Activated CD4-positive, alpha-beta T cell treated with anti-CD3 and anti-CD28 coated beads, Interleukin-2, amount 10 ng/mL, durations not matched to agents 24 days and 14 days (primary cell): Measurements from ENCODE around the gene WNT7A. TPM values are rescaled to one million over a fixed set of nuclear protein-coding genes. Genes with fewer than 3 reads are reported as not detected.

Experiments
- DNase-seq: peaks from one replicate; pipeline ENCODE4 v3.0.0; 2022
- H3K27ac Mint-ChIP-seq: one replicate; pipeline ENCODE4 v1.8.0; 2022; ENCODE audit warnings: mild to moderate bottlenecking, mixed read lengths
- H3K27me3 Mint-ChIP-seq: one replicate; pipeline ENCODE4 v1.8.0; 2022; ENCODE audit warnings: mixed read lengths
- H3K36me3 Mint-ChIP-seq: one replicate; pipeline ENCODE4 v1.8.0; 2022; ENCODE audit warnings: low read depth, mild to moderate bottlenecking, mixed read lengths
- H3K4me1 Mint-ChIP-seq: one replicate; pipeline ENCODE4 v1.8.0; 2021; ENCODE audit warnings: mixed read lengths
- H3K4me3 Mint-ChIP-seq: one replicate; pipeline ENCODE4 v1.8.0; 2022; ENCODE audit warnings: mild to moderate bottlenecking, moderate library complexity, mixed read lengths
- H3K9me3 Mint-ChIP-seq: one replicate; pipeline ENCODE4 v1.8.0; 2021; ENCODE audit warnings: mixed read lengths
- intact Hi-C: fragments of 100-400 bp; cut with micrococcal nuclease; formaldehyde crosslinking; loops from one replicate; pipeline ENCODE4 v1.15.1; 2023
- total RNA-seq: library from RNA; stranded (reverse); gene quantifications from 2 replicates; pipeline ENCODE4 v1.2.3, GENCODE V29; 2022

The WNT7A gene
- total RNA-seq, 1 donor from 2014 or later: not detected

GRCh38 chr3:13829311-13829710 lies 50.6 kb downstream of the WNT7A start:
- H3K4me1 Mint-ChIP-seq: no peaks in the 10 kb centered on the region
- H3K4me3 Mint-ChIP-seq: no peak overlapping the region
- intact Hi-C loops: no loop called here
- no peaks in the 10 kb centered on the region for H3K27me3 Mint-ChIP-seq
- no peaks in the 10 kb centered on the region for H3K9me3 Mint-ChIP-seq
- no peaks in the 10 kb centered on the region for H3K36me3 Mint-ChIP-seq
- no peak overlapping the region for H3K27ac Mint-ChIP-seq
- no peak for DNase-seq

GRCh38 chr3:13828501-13829265 lies 51.2 kb downstream of the WNT7A start:
- Mint-ChIP-seq H3K4me1 (no peaks in the 10 kb centered on the region), H3K36me3 (no peaks in the 10 kb centered on the region), H3K27me3 (no peaks in the 10 kb centered on the region), H3K9me3 (no peaks in the 10 kb centered on the region), H3K4me3 (no peak overlapping the region), H3K27ac (no peak overlapping the region)
- DNase-seq: no peak
- intact Hi-C loops: no loop called here

GRCh38 chr3:13827699-13828098 lies 52.2 kb downstream of the WNT7A start:
- H3K36me3 Mint-ChIP-seq: no peaks in the 10 kb centered on the region
- no peak overlapping the region for H3K27ac Mint-ChIP-seq
- H3K27me3 Mint-ChIP-seq: no peaks in the 10 kb centered on the region
- DNase-seq: no peak
- no peak overlapping the region for H3K4me3 Mint-ChIP-seq
- no peaks in the 10 kb centered on the region for H3K4me1 Mint-ChIP-seq
- intact Hi-C loops: no loop called here
- H3K9me3 Mint-ChIP-seq: no peaks in the 10 kb centered on the region

- intact Hi-C loops: no loop called here
- Mint-ChIP-seq H3K9me3 (peaks cover 2% of the 10 kb centered on the region), H3K36me3 (no peaks in the 10 kb centered on the region), H3K4me1 (no peaks in the 10 kb centered on the region), H3K4me3 (no peak overlapping the region), H3K27ac (no peak overlapping the region), H3K27me3 (no peaks in the 10 kb centered on the region)
- no peak for DNase-seq
Measured at GRCh38 chr3:13827256-13827655, 52.6 kb downstream of the WNT7A start.

DNA sequence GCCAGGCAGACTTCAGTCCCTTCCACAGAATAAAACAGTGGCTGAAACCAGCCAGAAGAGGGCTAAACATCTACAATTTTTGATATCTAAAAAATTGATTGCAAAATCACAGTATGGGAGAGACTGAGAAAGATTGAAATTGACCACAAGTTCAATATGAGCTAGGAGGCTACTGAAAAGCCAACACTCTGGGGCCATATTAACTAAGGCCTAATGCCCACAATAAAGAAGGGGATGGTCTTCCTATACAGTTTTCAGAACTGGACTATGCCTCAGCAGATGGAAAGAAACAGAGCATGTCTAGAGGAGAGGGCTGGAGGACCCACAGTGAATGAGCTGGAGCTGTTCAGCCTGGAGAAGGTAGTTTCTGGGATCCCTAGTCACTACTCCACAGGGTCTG lies 53.2 kb downstream of the WNT7A start:
- no peaks in the 10 kb centered on the region for H3K4me1 Mint-ChIP-seq
- intact Hi-C loops: no loop called here
- no peak for DNase-seq
- H3K27me3 Mint-ChIP-seq: no peaks in the 10 kb centered on the region
- H3K4me3 Mint-ChIP-seq: no peak overlapping the region
- H3K27ac Mint-ChIP-seq: no peak overlapping the region
- peaks cover 7% of the 10 kb centered on the region for H3K9me3 Mint-ChIP-seq
- H3K36me3 Mint-ChIP-seq: no peaks in the 10 kb centered on the region

GRCh38 chr3:13825821-13826220 lies 54.0 kb downstream of the WNT7A start:
- Mint-ChIP-seq H3K4me1 (no peaks in the 10 kb centered on the region), H3K9me3 (peaks cover 11% of the 10 kb centered on the region), H3K4me3 (no peak overlapping the region), H3K36me3 (no peaks in the 10 kb centered on the region), H3K27ac (no peak overlapping the region), H3K27me3 (no peaks in the 10 kb centered on the region)
- no peak for DNase-seq
- intact Hi-C loops: no loop called here

DNA sequence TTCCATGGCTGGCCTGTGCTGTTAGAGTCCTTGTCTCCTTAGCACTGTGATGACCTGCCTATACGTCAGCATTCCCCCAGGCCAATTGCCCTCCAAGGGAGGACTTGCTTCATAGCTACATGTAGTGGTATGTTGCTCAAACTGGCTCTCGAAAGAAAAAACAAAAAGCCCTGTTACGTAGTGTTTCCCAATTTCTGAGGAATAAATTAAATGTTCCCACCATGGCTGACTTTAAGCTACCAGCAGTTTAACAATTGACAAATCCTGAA lies 54.6 kb downstream of the WNT7A start:
- Mint-ChIP-seq H3K4me3 (no peak overlapping the region), H3K4me1 (no peaks in the 10 kb centered on the region), H3K27me3 (no peaks in the 10 kb centered on the region), H3K9me3 (peaks cover 11% of the 10 kb centered on the region), H3K27ac (no peak overlapping the region), H3K36me3 (no peaks in the 10 kb centered on the region)
- intact Hi-C loops: no loop called here
- no peak for DNase-seq

DNA sequence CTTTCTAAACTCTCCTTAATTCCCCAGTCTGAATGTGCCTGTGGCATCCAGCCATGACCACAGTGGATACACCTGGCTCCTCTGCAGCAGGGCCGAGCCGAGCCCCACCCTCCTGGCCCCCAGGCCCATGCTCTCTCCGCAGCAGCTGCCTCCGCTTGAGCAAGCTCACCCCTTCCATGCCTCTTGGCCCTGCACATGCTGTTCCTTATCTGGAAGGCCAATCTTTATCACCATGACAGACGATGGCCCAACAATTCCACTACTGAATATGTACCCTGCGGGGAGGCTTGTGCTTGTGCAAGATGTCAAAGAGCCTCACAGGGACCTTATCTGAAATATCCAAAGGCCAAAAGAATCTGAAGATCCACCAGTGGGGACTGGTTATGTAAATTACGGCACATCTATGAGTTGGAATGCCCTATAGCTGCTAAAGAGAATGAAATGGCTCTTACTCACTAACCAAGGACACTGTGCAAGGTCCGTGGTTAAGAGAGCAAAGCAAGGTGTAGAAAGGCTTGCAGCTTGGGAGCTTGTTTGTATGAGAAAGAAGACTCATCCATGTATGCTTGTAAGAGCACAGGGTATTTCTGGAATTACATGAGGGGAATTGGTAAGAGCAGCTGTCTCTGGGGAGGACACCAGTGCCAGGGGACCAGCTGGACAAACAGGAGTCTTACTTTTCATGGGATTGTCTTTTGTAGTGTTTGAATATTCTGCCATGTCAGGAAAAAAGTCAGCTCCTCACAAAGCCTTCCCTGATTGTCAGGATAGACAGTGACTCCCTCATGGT lies 55.2 kb downstream of the WNT7A start:
- Mint-ChIP-seq H3K4me3 (no peak overlapping the region), H3K36me3 (no peaks in the 10 kb centered on the region), H3K9me3 (peaks cover 11% of the 10 kb centered on the region), H3K27me3 (no peaks in the 10 kb centered on the region), H3K4me1 (no peaks in the 10 kb centered on the region), H3K27ac (no peak overlapping the region)
- DNase-seq: no peak
- intact Hi-C loops: no loop called here

- H3K4me3 Mint-ChIP-seq: no peak overlapping the region
- H3K27me3 Mint-ChIP-seq: no peaks in the 10 kb centered on the region
Measured at GRCh38 chr3:13823692-13824091, 56.2 kb downstream of the WNT7A start.

DNA sequence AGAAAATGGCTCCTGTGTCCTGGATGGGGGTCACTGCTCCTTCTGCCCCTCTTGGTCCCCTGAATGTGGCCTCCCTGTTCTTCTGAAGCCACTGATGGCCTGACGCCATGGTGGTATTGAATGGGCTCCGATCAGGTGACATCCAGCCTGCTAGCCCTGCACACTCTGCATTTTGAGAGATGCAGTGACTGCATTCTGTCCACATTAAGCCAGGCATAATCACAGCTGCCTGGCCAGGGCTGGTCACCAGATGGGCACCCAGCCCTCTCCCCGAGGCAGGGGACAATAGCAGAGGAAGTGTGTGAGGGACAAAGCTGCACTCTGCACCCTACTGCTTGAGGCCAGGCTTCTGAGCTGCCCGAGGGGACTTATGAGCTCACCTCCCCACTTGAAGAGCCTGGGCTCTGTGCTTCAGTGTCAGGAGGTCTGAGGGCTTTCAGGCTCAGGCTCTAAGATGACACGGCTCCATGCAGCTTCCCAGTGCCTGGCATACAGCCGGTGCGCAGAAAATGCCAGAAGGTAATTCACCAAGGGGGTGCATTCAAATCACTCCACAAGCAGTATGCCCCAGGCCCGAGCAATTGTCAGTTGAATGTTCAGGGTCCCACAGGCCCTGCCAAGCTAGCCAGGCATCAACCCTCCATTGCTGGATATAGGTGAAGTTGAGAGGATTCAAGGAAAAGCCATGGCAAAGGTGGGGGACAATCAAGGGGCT lies 56.8 kb downstream of the WNT7A start:
- no peak overlapping the region for H3K4me3 Mint-ChIP-seq
- no peak for DNase-seq

More at GRCh38 chr3:13823692-13824091, 56.2 kb downstream of the WNT7A start:
- intact Hi-C loops: no loop called here
- no peaks in the 10 kb centered on the region for H3K4me1 Mint-ChIP-seq
- peaks cover 15% of the 10 kb centered on the region for H3K9me3 Mint-ChIP-seq
- no peaks in the 10 kb centered on the region for H3K36me3 Mint-ChIP-seq
- no peak for DNase-seq
- no peak overlapping the region for H3K27ac Mint-ChIP-seq

GRCh38 chr3:13822042-13822441 lies 57.8 kb downstream of the WNT7A start:
- Mint-ChIP-seq H3K9me3 (peaks cover 17% of the 10 kb centered on the region), H3K36me3 (peaks cover 2% of the 10 kb centered on the region), H3K27ac (no peak overlapping the region), H3K27me3 (no peaks in the 10 kb centered on the region), H3K4me3 (no peak overlapping the region), H3K4me1 (no peaks in the 10 kb centered on the region)
- no peak for DNase-seq
- intact Hi-C loops: no loop called here

More for the DNA sequence above, 56.8 kb downstream of the WNT7A start:
- Mint-ChIP-seq H3K4me1 (no peaks in the 10 kb centered on the region), H3K36me3 (peaks cover 2% of the 10 kb centered on the region), H3K9me3 (peaks cover 15% of the 10 kb centered on the region), H3K27ac (no peak overlapping the region), H3K27me3 (no peaks in the 10 kb centered on the region)
- intact Hi-C loops: no loop called here

DNA sequence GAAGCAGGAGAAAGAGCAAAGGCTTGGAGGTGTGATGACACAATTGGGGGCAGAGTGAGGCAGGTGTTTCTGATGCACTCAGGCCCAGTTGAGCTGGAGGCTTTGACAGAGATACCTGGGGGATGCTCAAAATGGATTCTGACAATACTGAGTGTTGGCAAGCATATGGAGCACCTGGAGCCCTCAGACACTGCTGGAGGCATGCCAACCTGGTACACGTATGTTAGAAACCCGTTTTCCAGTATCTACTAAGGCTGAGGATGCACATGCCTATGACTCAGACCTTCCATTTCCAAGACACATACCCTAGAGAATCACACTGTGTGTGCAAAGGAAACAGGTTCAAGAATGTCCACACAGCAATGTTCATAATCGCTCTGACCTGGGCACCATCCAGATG lies 58.7 kb downstream of the WNT7A start:
- Mint-ChIP-seq H3K9me3 (peaks cover 27% of the 10 kb centered on the region), H3K4me3 (no peak overlapping the region), H3K4me1 (no peaks in the 10 kb centered on the region), H3K27ac (no peak overlapping the region), H3K36me3 (peaks cover 5% of the 10 kb centered on the region), H3K27me3 (no peaks in the 10 kb centered on the region)
- no peak for DNase-seq
- intact Hi-C loops: no loop called here

- H3K4me1 Mint-ChIP-seq: no peaks in the 10 kb centered on the region
- no peak for DNase-seq
- peaks cover 36% of the 10 kb centered on the region for H3K9me3 Mint-ChIP-seq
- intact Hi-C loops: no loop called here
- H3K27me3 Mint-ChIP-seq: no peaks in the 10 kb centered on the region
- H3K4me3 Mint-ChIP-seq: no peak overlapping the region
- peaks cover 12% of the 10 kb centered on the region for H3K36me3 Mint-ChIP-seq
- no peak overlapping the region for H3K27ac Mint-ChIP-seq
Measured at GRCh38 chr3:13818919-13819318, 61.0 kb downstream of the WNT7A start.

DNA sequence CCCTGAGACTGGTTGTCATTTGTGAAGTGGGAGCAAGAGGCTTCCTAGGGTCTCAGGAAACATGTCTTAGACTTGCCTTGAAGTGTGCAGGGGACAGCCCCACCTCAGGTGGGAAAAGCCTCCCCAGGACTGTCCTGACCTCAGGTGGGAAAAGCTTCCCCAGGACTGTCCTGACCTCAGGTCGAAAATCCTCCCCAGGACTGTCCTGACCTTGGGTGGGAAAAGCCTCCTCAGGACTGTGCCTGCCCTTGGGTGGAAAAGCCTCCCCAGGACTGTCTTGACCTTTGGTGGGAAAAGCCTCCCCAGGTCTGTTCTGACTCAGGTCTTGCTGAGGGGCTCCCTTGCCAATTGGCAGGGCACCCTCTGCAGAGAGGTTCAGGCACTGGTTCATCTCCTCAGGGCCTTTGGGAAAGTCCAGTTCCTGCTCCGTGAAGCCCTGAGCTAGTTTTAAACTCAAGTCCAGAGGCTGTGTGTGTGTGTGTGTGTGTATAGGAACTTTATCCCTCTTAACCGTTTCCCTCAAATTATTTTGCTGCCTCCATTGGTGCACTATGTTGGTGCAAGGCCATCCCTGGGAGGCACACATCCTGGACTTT lies 64.7 kb downstream of the WNT7A start:
- intact Hi-C loops: no loop called here
- DNase-seq: no peak
- Mint-ChIP-seq H3K27me3 (no peaks in the 10 kb centered on the region), H3K36me3 (peaks cover 16% of the 10 kb centered on the region), H3K27ac (no peak overlapping the region), H3K9me3 (peaks cover 33% of the 10 kb centered on the region), H3K4me1 (no peaks in the 10 kb centered on the region), H3K4me3 (no peak overlapping the region)
